A673 (cell line): ENCODE results near the gene BACH2.
"Not testable (repeated sequence)": the region's sequence is repeated elsewhere in the genome, so short reads cannot be mapped to it uniquely, and the experiment has no call there.

Experiments
- CTCF ChIP-seq: fragments of 300-800, 200-600 bp; sonication (generic); conservative IDR thresholded peaks from 2 replicates; pipeline ENCODE4 v1.5.1; 2017; ENCODE audit warnings: low read depth, mild to moderate bottlenecking, antibody characterized with exemption, low read length, moderate library complexity, mixed read lengths
- EZH2 ChIP-seq: fragments of 200-600 bp; sonication (generic); IDR thresholded peaks from 2 replicates; pipeline ENCODE4 v1.6.1; 2017; ENCODE audit warnings: borderline replicate concordance, low read depth, mild to moderate bottlenecking, mixed read lengths, antibody characterized with exemption, low read length; ENCODE audit not compliant: poor library complexity, severe bottlenecking

- not testable (repeated sequence) for TF ChIP-seq CTCF, EZH2
Observed at GRCh38 chr6:90054193-90054592, 242.4 kb downstream of the BACH2 start.
